Astrocyte of the hippocampus (primary cell): ENCODE results near the gene FSCN2.

Experiments
- DNase-seq: peaks from one replicate; pipeline ENCODE4 v3.0.0; 2011; ENCODE audit warnings: low read depth, low spot score

The FSCN2 gene

GRCh38 chr17:81527591-81528383 lies at the start of gene FSCN2:
Gene FSCN2, plus strand, starts transcription at chr17:81528377. Its CDS starts 155 bp downstream, at chr17:81528532.
- peak; percentile 30 for DNase-seq

GRCh38 chr17:81479175-81480071 lies 48.8 kb upstream of the FSCN2 start:
- no peak for DNase-seq

- DNase-seq = peak; percentile 69
These were observed 47.8 kb upstream of the FSCN2 start for GRCh38 chr17:81480140-81481072.

GRCh38 chr17:81481073-81481799 lies 46.9 kb upstream of the FSCN2 start:
- peak; percentile 91 for DNase-seq

GRCh38 chr17:81481815-81482505 lies 46.2 kb upstream of the FSCN2 start:
- DNase-seq = no peak

- no peak for DNase-seq
These were observed 45.5 kb upstream of the FSCN2 start for GRCh38 chr17:81482673-81483072.

GRCh38 chr17:81483085-81483861 lies 44.9 kb upstream of the FSCN2 start:
- DNase-seq = no peak

GRCh38 chr17:81483862-81484194 lies 44.3 kb upstream of the FSCN2 start:
- DNase-seq = no peak

- DNase-seq = peak; percentile 94
These were observed 43.8 kb upstream of the FSCN2 start for GRCh38 chr17:81484195-81484979.

GRCh38 chr17:81486199-81486810 lies 41.9 kb upstream of the FSCN2 start:
- DNase-seq = no peak

GRCh38 chr17:81487089-81487486 lies 41.1 kb upstream of the FSCN2 start:
- no peak for DNase-seq

GRCh38 chr17:81487487-81488275 lies 40.5 kb upstream of the FSCN2 start:
- DNase-seq = peak; percentile 92

- DNase-seq = no peak
These were observed 39.8 kb upstream of the FSCN2 start for GRCh38 chr17:81488276-81488860.

GRCh38 chr17:81489012-81489997 lies 38.9 kb upstream of the FSCN2 start:
- DNase-seq = no peak

- DNase-seq = no peak
These were observed 37.9 kb upstream of the FSCN2 start for GRCh38 chr17:81489998-81490992.
